A673 (cell line): ENCODE data around the gene ZBTB34. TPM values are rescaled to one million over a fixed set of nuclear protein-coding genes. Genes with fewer than 3 reads are reported as not detected.

Experiments
- BruUV-seq: library from RNA; stranded (reverse); fragments of 400-500 nt; replicated peaks from 2 replicates; lab custom pipeline; 2021; lab: Mats Ljungman, UMichigan
- CTCF ChIA-PET: fragments of 300-600 bp; sonication (Branson Sonifier 250); formaldehyde crosslinking; loops from one replicate; lab custom pipeline; 2022; ENCODE audit warnings: antibody characterized with exemption; lab: Charles Lee
- POLR2A ChIA-PET: fragments of 300-600 bp; sonication (Branson Sonifier 250); formaldehyde crosslinking; loops from one replicate; lab custom pipeline; 2022; ENCODE audit warnings: antibody characterized with exemption; ENCODE audit not compliant: low non-redundant PET; lab: Charles Lee
- DNase-seq: peaks from one replicate; pipeline ENCODE4 v3.0.0-alpha.2; 2015; ENCODE audit warnings: low spot score
- H3K27ac ChIP-seq: fragments of 200-600 bp; sonication (generic); 2 replicates; pipeline ENCODE4 v1.5.1; 2016; ENCODE audit warnings: mixed run types, low read depth, mild to moderate bottlenecking, mixed read lengths, antibody characterized with exemption, low read length; ENCODE audit not compliant: poor library complexity, severe bottlenecking
- H3K27me3 ChIP-seq: fragments of 200-600 bp; sonication (generic); replicated peaks from 2 replicates; pipeline ENCODE4 v1.6.1; 2017; ENCODE audit warnings: mixed run types, low read depth, mild to moderate bottlenecking, mixed read lengths, antibody characterized with exemption, low read length; ENCODE audit not compliant: insufficient read depth, poor library complexity
- H3K36me3 ChIP-seq: fragments of 200-600 bp; sonication (generic); 2 replicates; pipeline ENCODE4 v1.6.1; 2016; ENCODE audit warnings: mixed run types, mild to moderate bottlenecking, mixed read lengths, antibody characterized with exemption, low read length; ENCODE audit not compliant: insufficient read depth, poor library complexity, severe bottlenecking
- H3K4me1 ChIP-seq: fragments of 200-600 bp; sonication (generic); 2 replicates; pipeline ENCODE4 v1.6.1; 2017; ENCODE audit warnings: mixed run types, mild to moderate bottlenecking, mixed read lengths, antibody characterized with exemption, low read length; ENCODE audit not compliant: insufficient read depth, poor library complexity, severe bottlenecking
- H3K4me3 ChIP-seq: fragments of 200-600 bp; sonication (generic); 2 replicates; pipeline ENCODE4 v1.5.1; 2016; ENCODE audit warnings: low read depth, mixed run types, mild to moderate bottlenecking, mixed read lengths, low read length; ENCODE audit not compliant: poor library complexity, severe bottlenecking
- H3K9me3 ChIP-seq: fragments of 200-600 bp; sonication (generic); 2 replicates; pipeline ENCODE4 v1.6.1; 2016; ENCODE audit warnings: mixed run types, low read depth, mild to moderate bottlenecking, mixed read lengths, antibody characterized with exemption, low read length; ENCODE audit not compliant: poor library complexity, severe bottlenecking
- CTCF ChIP-seq: fragments of 300-800, 200-600 bp; sonication (generic); conservative IDR thresholded peaks from 2 replicates; pipeline ENCODE4 v1.5.1; 2017; ENCODE audit warnings: low read depth, mild to moderate bottlenecking, antibody characterized with exemption, low read length, moderate library complexity, mixed read lengths
- EZH2 ChIP-seq: fragments of 200-600 bp; sonication (generic); IDR thresholded peaks from 2 replicates; pipeline ENCODE4 v1.6.1; 2017; ENCODE audit warnings: borderline replicate concordance, low read depth, mild to moderate bottlenecking, mixed read lengths, antibody characterized with exemption, low read length; ENCODE audit not compliant: poor library complexity, severe bottlenecking
- intact Hi-C: fragments of 100-400 bp; cut with micrococcal nuclease; formaldehyde crosslinking; loops from one replicate; pipeline ENCODE4 v1.10.0; 2022; ENCODE audit not compliant: unreplicated experiment
- total RNA-seq: library from RNA; stranded (reverse); gene quantifications from 2 replicates; pipeline ENCODE4 v1.2.3, GENCODE V29; 2021

The ZBTB34 gene
- total RNA-seq, 1 experiment from 2014 or later, result 10.1 TPM

GRCh38 chr9:126836216-126836615 is 24.2 kb upstream of the ZBTB34 start:
- no peak for DNase-seq
- H3K9me3 ChIP-seq, result no peaks in the 10 kb centered on the region
- no peak overlapping the region for H3K4me3 ChIP-seq
- no peak for TF ChIP-seq CTCF
- TF ChIP-seq EZH2, result no peak
- H3K36me3 ChIP-seq, result peaks cover 16% of the 10 kb centered on the region
- no peak overlapping the region for H3K27ac ChIP-seq
- intact Hi-C loops, result no loop called here
- BruUV-seq, result no TSS peak
- H3K27me3 ChIP-seq, result no peaks in the 10 kb centered on the region
- peaks cover 3% of the 10 kb centered on the region for H3K4me1 ChIP-seq
- ChIA-PET CTCF (no interaction called here), POLR2A (no interaction called here)

- Histone ChIP-seq H3K4me3 (no peak overlapping the region), H3K9me3 (no peaks in the 10 kb centered on the region), H3K27ac (no peak overlapping the region), H3K36me3 (peaks cover 12% of the 10 kb centered on the region), H3K4me1 (peaks cover 3% of the 10 kb centered on the region), H3K27me3 (no peaks in the 10 kb centered on the region)
- ChIA-PET POLR2A (no interaction called here), CTCF (no interaction called here)
- BruUV-seq, result no TSS peak
- intact Hi-C loops, result no loop called here
- no peak for DNase-seq
- TF ChIP-seq EZH2 (no peak), CTCF (no peak)
These were observed 22.2 kb upstream of the ZBTB34 start for GRCh38 chr9:126838055-126838811.

- Histone ChIP-seq H3K9me3 (no peaks in the 10 kb centered on the region), H3K4me1 (peaks cover 2% of the 10 kb centered on the region), H3K27me3 (no peaks in the 10 kb centered on the region), H3K36me3 (peaks cover 9% of the 10 kb centered on the region), H3K27ac (no peak overlapping the region), H3K4me3 (no peak overlapping the region)
- ChIA-PET POLR2A (no interaction called here), CTCF (no interaction called here)
- BruUV-seq, result no TSS peak
- no peak for TF ChIP-seq EZH2
- TF ChIP-seq CTCF, result no peak
- intact Hi-C loops, result no loop called here
- DNase-seq, result no peak
These were observed 21.5 kb upstream of the ZBTB34 start for GRCh38 chr9:126838895-126839294.
